GM19397 (cell line): Measurements from ENCODE around the gene ZNF672.
"Not testable (repeated sequence)": the region's sequence is repeated elsewhere in the genome, so short reads cannot be mapped to it uniquely, and the experiment has no call there.

ENCODE experiments used
- ATAC-seq: cut with Tn5 transposase; IDR thresholded peaks from one replicate; pipeline ENCODE4 v1.9.1; 2021; ENCODE audit warnings: mild to moderate bottlenecking, moderate library complexity; ENCODE audit not compliant: unreplicated experiment

The ZNF672 gene

DNA sequence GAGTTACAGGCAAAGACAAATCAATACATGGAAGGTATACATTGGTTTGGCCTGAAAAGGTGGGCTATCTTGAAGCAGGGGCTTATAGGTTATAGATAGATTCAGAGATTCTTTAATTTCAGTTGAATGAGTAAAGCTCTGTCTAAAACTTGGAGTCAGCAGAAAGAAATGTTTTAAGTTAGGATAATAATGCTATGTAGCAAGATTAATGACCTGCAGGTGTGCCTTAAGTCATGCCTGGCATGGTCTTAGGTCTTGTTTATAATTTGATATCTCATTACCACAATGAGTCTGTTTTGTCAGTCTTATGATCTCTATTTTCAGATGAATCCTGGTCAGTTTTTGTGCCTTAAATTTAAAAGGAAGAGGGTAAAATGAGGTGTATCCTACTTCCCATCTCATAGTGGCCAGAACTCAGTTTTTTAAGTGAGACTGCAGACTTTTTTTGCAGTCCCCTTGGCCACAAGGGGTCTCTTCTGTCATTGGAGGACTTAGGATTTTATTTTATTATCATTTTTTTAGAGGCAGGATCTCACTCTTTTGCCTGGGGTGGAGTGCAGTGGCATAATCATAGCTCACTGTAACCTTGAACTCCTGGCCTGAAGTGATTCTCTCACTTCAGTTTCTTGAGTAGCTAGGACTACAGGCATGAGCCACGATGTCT, 46.7 kb downstream of the ZNF672 start:
- ATAC-seq = no peak

DNA sequence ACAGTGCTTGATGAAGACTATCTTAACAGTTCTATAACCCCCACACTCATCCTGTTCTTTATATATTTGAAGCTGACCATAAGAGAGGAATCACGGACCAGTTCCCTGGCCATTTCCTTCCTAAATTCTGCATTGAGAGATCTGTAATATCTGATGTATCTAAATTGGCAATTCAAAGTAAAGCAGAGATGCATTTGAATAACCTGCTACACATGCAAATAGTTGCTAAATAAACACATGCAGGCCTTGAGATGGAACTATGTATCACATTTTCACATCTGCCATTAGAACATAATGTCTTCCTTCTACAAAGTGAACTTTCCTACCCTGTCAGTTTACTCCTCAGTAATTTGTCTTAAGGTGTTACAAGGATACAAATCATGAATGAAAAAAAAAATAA, 47.6 kb downstream of the ZNF672 start:
- ATAC-seq = no peak

DNA sequence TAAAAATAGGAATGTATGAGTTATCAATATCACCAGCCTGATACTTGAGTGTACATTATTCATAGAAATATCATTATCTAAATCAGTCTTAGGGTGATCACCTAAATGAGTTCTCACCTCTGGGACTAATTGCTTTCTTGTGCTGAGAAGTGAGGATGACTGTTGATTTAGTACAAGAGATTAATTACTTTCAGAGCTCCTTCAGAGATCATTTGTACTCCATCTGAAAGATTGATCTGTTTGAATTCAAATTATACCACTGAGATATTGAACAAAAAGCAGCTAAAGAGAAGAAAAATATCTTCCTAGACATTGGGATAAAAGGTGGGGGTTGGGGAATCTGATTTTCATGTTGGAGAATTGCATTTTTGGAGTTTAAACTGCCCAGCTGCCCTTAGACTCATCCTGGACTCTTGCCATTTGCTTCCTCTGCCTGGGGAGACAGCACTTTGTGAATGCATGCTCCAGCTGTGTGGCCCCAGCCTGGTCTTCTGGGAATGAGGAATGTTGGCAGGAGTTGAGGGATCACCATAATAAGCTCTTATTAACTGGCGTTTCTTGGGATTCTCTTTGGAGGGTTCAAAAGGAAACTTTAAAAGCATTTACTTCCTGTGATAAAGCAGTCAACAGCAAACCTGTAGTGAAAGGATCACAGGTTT, 48.3 kb downstream of the ZNF672 start:
- no peak for ATAC-seq

DNA sequence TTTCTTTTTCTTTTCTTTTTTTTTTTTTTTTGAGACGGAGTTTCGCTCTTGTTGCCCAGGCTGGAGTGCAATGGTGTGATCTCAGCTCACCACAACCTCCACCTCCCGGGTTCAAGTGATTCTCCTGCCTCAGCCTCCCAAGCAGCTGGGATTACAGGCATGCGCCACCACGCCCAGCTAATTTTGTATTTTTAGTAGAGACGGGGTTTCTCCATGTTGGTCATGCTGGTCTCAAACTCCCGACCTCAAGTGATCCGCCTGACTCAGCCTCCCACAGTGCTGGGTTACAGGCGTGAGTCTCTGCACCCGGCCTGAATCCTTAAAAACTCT, 51.9 kb downstream of the ZNF672 start:
- not testable (repeated sequence) for ATAC-seq

DNA sequence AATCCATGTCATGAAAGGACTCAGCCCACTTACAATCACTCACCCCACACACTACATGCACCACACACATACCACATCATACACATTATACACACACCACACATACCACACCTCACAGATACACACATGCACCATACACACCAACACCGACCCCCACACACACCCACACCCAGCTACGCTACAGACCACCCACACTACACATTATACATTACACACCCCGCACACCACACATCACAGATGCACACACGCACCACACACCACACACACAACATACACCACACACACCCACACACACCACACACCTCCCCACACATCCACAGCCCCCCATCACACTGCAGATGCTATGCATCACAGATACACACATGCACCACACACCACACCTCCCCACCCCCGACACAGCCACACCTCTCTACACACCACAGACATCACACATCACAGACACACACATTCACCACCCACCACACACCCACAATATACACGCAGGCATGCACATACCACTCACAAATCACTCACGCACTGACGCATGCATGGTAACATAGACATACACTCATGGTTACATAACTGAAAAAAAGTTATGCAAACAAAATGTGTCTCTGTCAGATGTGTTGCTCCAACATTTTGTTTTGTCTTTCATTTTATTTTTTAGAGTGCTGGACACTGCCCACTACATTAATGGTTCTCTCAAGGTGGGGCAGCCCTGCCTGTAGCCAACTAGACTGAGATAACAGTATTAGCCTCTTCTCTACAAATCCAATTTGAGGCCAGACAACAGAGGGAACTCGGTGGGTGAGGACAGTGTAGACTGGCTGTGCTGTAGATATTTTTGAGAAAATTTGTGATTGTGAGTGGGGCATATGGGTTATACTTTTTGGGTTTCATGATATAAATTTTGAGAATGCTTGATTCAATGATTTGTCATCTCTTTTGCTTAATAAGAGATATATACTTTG, 52.8 kb downstream of the ZNF672 start:
- ATAC-seq = no peak

DNA sequence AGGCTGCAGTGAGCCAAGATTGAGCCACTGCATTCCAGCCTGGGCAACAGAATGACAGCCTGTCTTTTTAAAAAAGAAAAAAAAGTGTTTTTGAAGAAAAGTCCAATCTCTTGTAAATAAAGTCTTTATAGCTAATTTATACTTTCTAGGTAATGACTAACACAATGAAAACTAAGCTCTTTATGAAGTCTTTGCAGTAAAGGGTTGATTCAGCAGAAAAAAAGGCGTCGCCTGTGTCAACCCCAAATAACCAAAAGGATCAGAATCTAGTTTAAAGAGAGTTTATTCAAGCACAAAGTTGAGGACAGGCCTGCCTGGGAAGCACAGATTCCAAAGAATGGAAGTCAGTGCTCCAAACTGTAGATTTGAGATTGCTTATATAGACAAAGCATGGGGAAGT, 53.7 kb downstream of the ZNF672 start:
- no peak for ATAC-seq

DNA sequence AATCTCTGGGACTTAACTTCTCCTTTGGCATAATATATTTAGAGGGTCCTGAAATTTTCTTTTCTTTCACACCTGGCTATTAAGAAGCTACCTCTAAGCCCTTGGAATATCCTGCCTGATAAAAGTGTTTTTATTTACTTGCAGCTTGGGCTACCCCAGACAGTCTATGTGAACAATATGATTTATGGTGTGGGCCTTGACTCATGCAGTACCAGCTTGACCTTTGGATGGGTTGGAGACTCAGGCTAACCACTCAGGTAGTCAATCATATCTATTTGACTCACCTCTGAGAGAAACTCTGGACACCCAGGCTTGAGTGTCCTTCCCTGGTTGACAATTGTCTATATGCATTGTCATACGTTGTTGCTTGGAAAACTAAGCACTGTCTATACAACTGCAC, 54.6 kb downstream of the ZNF672 start:
- ATAC-seq = no peak

DNA sequence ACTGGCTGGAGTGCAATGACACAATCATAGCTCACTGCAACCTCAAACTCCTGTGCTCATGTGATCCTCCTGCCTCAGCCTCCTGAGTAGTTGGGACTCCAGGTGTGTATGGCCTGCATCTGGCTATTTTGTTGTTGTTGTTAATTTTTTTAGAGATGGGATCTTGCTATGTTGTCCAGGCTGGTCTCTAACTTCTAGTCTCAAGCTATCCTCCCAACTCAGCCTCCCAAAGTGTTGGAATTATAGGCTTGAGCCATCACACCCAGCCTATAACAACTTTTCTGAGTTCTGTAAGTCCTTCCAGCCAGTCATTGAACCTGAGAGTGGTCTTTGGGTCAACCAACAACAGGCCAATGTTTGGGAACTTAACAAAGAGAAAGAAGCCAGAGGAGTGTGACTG, 56.8 kb downstream of the ZNF672 start:
- no peak for ATAC-seq

DNA sequence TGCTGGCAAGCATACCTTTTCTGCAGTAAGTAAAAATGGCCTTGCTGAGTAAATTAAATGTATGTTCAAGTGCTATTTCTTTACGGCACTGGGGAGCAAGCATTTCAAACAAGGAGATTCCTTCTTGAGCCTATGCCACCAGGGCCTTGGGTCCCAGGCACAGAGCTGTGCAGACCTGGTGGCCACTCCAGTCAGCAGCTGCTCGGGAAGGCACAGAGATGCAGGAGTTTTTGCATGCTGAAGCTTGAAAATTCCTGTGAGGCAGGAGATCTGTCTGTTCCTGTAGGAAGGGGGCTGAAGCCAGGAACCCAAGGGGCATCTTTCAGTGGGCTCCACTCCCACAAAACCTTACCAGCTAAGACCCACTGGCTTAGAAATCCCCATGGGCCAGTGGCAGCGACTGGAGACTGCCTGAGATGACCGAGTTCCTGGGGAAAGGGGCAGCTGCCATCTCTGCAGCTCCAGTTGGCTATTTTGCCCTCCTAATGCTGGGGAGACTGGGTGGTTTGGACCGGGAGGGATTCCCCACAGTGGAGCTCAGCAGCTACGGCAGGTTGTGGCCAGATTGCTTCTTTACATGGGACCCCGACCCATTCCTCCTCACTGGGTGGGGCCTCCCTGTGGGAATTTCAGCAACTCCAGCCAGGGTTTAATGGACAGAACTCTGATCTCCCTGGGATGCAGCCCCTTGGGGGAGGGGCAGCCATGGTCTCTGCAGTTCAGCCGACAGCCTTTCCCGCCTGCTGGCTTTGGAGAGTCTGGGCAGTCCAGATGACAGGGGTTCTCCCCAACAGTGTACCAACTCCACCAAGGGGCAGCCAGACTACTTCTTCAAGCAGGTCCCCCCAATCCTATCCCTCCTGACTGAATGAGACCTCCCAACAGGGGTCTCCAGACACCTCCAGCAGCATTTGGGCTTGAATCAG, 59.7 kb downstream of the ZNF672 start:
- no peak for ATAC-seq
